Common myeloid progenitor, CD34-positive (primary cell): ENCODE measurements around the gene SELL.

ENCODE experiments used
- CTCF ChIA-PET: fragments of 350-600 bp; sonication (Branson Sonifier 250); formaldehyde crosslinking; loops from one replicate; lab custom pipeline; 2021; ENCODE audit warnings: antibody characterized with exemption; lab: Charles Lee
- POLR2A ChIA-PET: fragments of 350-600 bp; sonication (Branson Sonifier 250); formaldehyde crosslinking; loops from one replicate; lab custom pipeline; 2021; ENCODE audit warnings: antibody characterized with exemption; lab: Charles Lee
- DNase-seq, 3 donors: peaks; one replicate each; pipeline versions ENCODE4 v3.0.0 to v3.0.0-alpha.2; 2013
- H3K27ac ChIP-seq, 2 experiments: 1 replicate in 1 of 2; 2 replicates in 1 of 2; pipeline ENCODE4 v1.7.0; 2013; ENCODE audit warnings: inconsistent platforms in 2 of 2, low read length in 2 of 2, mild to moderate bottlenecking in 2 of 2, low read depth in 1 of 2, moderate library complexity in 1 of 2; ENCODE audit not compliant: severe bottlenecking in 2 of 2, insufficient read depth in 1 of 2, poor library complexity in 1 of 2
- H3K27me3 ChIP-seq, 5 experiments: replicated peaks in 2 of 5; 1 replicate in 3 of 5; 2 replicates in 2 of 5; pipeline versions ENCODE4 v1.6.1 to v1.7.0; 2013; ENCODE audit warnings: low read length in 4 of 5, mild to moderate bottlenecking in 2 of 5, moderate library complexity in 2 of 5, inconsistent platforms in 1 of 5; ENCODE audit not compliant: insufficient read depth in 5 of 5, control insufficient read depth in 4 of 5
- H3K36me3 ChIP-seq, 4 experiments: 1 replicate in 2 of 4; 2 replicates in 2 of 4; pipeline versions ENCODE4 v1.6.1 to v1.7.0; 2013; ENCODE audit warnings: low read length in 3 of 4, control low read depth in 1 of 4, mild to moderate bottlenecking in 1 of 4; ENCODE audit not compliant: control insufficient read depth in 4 of 4, insufficient read depth in 4 of 4
- H3K4me1 ChIP-seq, 4 experiments: 1 replicate in 3 of 4; 2 replicates in 1 of 4; pipeline versions ENCODE4 v1.6.1 to v1.7.1; 2013; ENCODE audit warnings: low read length in 3 of 4, mild to moderate bottlenecking in 3 of 4, control low read depth in 1 of 4, inconsistent platforms in 1 of 4, moderate library complexity in 1 of 4; ENCODE audit not compliant: control insufficient read depth in 4 of 4, insufficient read depth in 4 of 4; ENCODE audit errors: control extremely low read depth in 1 of 4
- H3K4me3 ChIP-seq, 7 experiments: 1 replicate in 4 of 7; 2 replicates in 3 of 7; pipeline versions ENCODE4 v1.5.1 to v1.7.0; 2013; ENCODE audit warnings: mild to moderate bottlenecking in 7 of 7, low read length in 6 of 7, moderate library complexity in 6 of 7, inconsistent platforms in 2 of 7, low read depth in 2 of 7, control low read depth in 1 of 7; ENCODE audit not compliant: insufficient read depth in 4 of 7, control insufficient read depth in 1 of 7; ENCODE audit errors: extremely low read depth in 1 of 7
- H3K9me3 ChIP-seq, 5 experiments: 1 replicate in 4 of 5; 2 replicates in 1 of 5; pipeline versions ENCODE4 v1.6.1 to v1.7.1; 2013; ENCODE audit warnings: low read length in 4 of 5, mild to moderate bottlenecking in 2 of 5, inconsistent platforms in 1 of 5, low read depth in 1 of 5, moderate library complexity in 1 of 5; ENCODE audit not compliant: control insufficient read depth in 4 of 5, insufficient read depth in 2 of 5; ENCODE audit errors: control extremely low read depth in 1 of 5
- WGBS: methylation state at CpG from one replicate; pipeline ENCODE4 v1.1.5; 2013; ENCODE audit not compliant: insufficient coverage; 5-methylcytosine and 5-hydroxymethylcytosine counted together

Gene SELL

DNA sequence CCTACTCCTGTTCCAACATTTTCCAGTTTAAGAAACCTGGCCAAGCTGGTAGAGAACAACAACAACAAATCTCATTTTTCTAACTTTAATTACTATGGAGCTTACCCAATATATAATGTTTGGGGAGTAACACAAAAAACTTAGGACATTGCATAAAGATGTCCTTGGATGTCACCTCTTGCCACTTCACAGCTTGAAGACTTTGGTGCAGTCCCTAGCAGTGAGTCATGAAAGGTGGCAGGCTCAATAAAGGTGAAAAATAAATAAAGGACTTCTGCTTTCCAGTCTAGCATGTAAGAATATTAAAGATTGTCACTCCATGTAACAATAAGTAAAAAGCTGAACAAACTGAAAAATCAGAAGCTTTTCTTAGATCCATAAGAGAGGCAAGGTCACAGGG is 63.9 kb downstream of the SELL start:
- CTCF ChIA-PET = no interaction called here
- no peaks in the 10 kb centered on the region for H3K27me3 ChIP-seq
- no peaks in the 10 kb centered on the region for H3K36me3 ChIP-seq
- peaks cover 0 to 7% (median 5%) of the 10 kb centered on the region in 4 experiments for H3K4me1 ChIP-seq
- H3K9me3 ChIP-seq = peaks cover 0 to 9% (median 0%) of the 10 kb centered on the region in 5 experiments
- peak in 1 of 3 donors; percentile 10 for DNase-seq
- H3K4me3 ChIP-seq = no peak overlapping the region
- POLR2A ChIA-PET = no interaction called here
- H3K27ac ChIP-seq = no peak overlapping the region

DNA sequence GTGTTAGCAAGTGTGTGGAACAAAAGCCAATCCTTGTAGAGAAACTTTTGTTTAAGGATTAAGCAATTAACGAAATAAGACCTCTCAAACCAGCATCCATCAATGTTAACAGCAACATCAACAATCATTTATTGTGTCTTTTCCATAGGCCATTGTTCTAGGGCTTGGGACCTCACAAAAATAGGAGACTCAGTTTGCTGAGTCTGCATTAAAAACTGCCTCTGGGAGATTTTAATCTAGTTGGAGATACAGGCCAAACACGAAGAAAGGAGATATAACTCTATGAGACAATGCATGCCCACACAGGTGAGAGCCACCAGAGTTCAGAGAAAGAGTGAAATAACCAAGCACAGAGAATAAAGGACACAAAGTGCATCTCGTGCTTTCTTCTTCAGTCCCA is 67.1 kb downstream of the SELL start:
- POLR2A ChIA-PET = no interaction called here
- CTCF ChIA-PET = interaction anchor here (1.1 kb wide), 1 partner anchor 11 kb away, joined by 5 read pairs; no protein-coding TSS in a partner anchor
- WGBS = 100% methylated on average over 2 of the region's 3 CpGs
- peaks cover 3 to 24% (median 13%) of the 10 kb centered on the region in 4 experiments for H3K4me1 ChIP-seq
- H3K36me3 ChIP-seq = no peaks in the 10 kb centered on the region
- H3K9me3 ChIP-seq = peaks cover 0 to 9% (median 0%) of the 10 kb centered on the region in 5 experiments
- no peak for DNase-seq
- no peak overlapping the region for H3K4me3 ChIP-seq
- no peak overlapping the region for H3K27ac ChIP-seq
- H3K27me3 ChIP-seq = no peaks in the 10 kb centered on the region
